ENCODE results near the gene PPP2R3B. TPM values are rescaled to one million over a fixed set of nuclear protein-coding genes. Genes with fewer than 3 reads are reported as not detected.
A peak's percentile ranks its signal among the peaks of the same experiment; 100 is the strongest.

The PPP2R3B gene
- total RNA-seq, 1 donor from 2014 or later: 43.4 TPM

- Histone ChIP-seq H3K9me3 (peaks cover 0 to 3% of the 10 kb centered on the region in 2 donors), H3K36me3 (peaks cover 43 to 60% of the 10 kb centered on the region in 2 donors), H3K27me3 (no peaks in the 10 kb centered on the region), H3K4me1 (no peaks in the 10 kb centered on the region), H3K4me3 (no peak overlapping the region), H3K27ac (no peak overlapping the region)
- TF ChIP-seq CTCF (IDR thresholded peaks at IDR 0.05): no peak
- no peak for DNase-seq (ENCODE audit: low spot score in 2 of 2)
- intact Hi-C loops (cut with DNase I): no loop called here
These were observed 83.7 kb downstream of the PPP2R3B start for GRCh38 chrX:302975-303374.

- intact Hi-C loops (cut with DNase I): no loop called here
- TF ChIP-seq CTCF (IDR thresholded peaks at IDR 0.05): no peak
- Histone ChIP-seq H3K36me3 (peaks cover 18 to 38% of the 10 kb centered on the region in 2 donors), H3K4me3 (no peak overlapping the region), H3K4me1 (no peaks in the 10 kb centered on the region), H3K9me3 (peaks cover 0 to 3% of the 10 kb centered on the region in 2 donors), H3K27ac (no peak overlapping the region), H3K27me3 (no peaks in the 10 kb centered on the region)
- no peak for DNase-seq (ENCODE audit: low spot score in 2 of 2)
These were observed 86.4 kb downstream of the PPP2R3B start for GRCh38 chrX:300334-300733.

DNA sequence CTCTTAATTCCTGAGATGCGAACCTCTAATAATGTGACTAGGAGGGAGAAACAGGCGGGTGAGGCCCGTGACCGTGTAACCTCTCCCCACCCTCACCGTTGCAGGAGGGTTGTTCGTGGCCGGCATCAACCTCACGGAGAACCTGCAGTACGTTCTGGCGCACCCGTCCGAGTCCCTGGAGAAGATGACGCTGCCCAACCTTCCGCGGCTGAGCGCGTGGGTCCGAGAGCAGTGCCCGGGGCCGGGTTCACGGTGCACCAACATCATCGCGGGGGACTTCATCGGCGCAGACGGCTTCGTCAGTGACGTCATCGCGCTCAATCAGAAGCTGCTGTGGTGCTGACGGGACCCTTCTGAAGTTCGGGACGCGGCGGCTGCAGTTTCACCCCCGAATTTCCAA lies 87.7 kb downstream of the PPP2R3B start:
- Histone ChIP-seq H3K4me3 (no peak overlapping the region), H3K36me3 (peaks cover 6 to 26% of the 10 kb centered on the region in 2 donors), H3K9me3 (no peaks in the 10 kb centered on the region), H3K27ac (no peak overlapping the region), H3K4me1 (no peaks in the 10 kb centered on the region), H3K27me3 (no peaks in the 10 kb centered on the region)
- intact Hi-C loops (cut with DNase I): no loop called here
- DNase-seq (ENCODE audit: low spot score in 2 of 2): no peak
- TF ChIP-seq CTCF (IDR thresholded peaks at IDR 0.05): no peak

DNA sequence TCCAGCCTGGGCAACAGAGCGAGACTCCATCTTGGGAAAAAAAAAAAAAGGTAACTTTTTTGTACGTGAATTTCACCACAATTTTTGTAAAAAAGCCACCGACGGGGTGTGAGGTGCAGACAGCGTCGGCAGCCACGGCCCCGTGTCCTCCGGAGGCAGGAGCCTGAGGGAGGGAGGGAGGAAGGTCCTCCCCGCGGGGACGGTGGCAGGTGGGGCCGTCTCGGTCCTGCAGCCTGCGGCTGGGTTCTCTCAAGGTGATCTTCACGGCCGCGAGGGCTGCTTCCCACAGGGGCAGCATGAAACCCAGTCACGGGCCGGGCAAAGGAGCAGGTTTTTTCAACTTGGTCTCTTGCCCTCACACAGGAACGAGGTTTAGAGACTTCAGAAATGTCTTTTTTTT lies 91.6 kb downstream of the PPP2R3B start:
- intact Hi-C loops (cut with DNase I): no loop called here
- Histone ChIP-seq H3K4me3 (no peak overlapping the region), H3K36me3 (peaks cover 0 to 24% of the 10 kb centered on the region in 2 donors), H3K9me3 (no peaks in the 10 kb centered on the region), H3K4me1 (no peaks in the 10 kb centered on the region), H3K27ac (no peak overlapping the region), H3K27me3 (no peaks in the 10 kb centered on the region)
- no peak for TF ChIP-seq CTCF (IDR thresholded peaks at IDR 0.05)
- DNase-seq (ENCODE audit: low spot score in 2 of 2): no peak

- intact Hi-C loops (cut with DNase I): no loop called here
- TF ChIP-seq CTCF (IDR thresholded peaks at IDR 0.05): no peak
These were observed 93.5 kb downstream of the PPP2R3B start for GRCh38 chrX:292900-293897.

More at GRCh38 chrX:292900-293897, 93.5 kb downstream of the PPP2R3B start:
- peak in 1 of 2 donors; percentile 56 for DNase-seq (ENCODE audit: low spot score in 2 of 2)
- no peak overlapping the region for H3K4me3 ChIP-seq
- H3K36me3 ChIP-seq: peaks cover 0 to 28% of the 10 kb centered on the region in 2 donors
- no peaks in the 10 kb centered on the region for H3K27me3 ChIP-seq
- H3K27ac ChIP-seq: no peak overlapping the region
- no peaks in the 10 kb centered on the region for H3K4me1 ChIP-seq
- no peaks in the 10 kb centered on the region for H3K9me3 ChIP-seq
